Mammary epithelial cell (primary cell): ENCODE data around the gene ARHGEF2.

ENCODE experiments used
- EZH2 ChIP-seq: IDR thresholded peaks from 2 replicates; pipeline ENCODE4 v1.6.1; 2012; ENCODE audit warnings: low read length, inconsistent platforms, borderline replicate concordance
- TF ChIP-seq, protein P1 (sequence below), 2 donors: IDR thresholded peaks in 1 of 2; conservative IDR thresholded peaks in 1 of 2; 2 replicates each; pipeline ENCODE4 v1.5.1; 2011 to 2012; ENCODE audit warnings: inconsistent platforms in 2 of 2, low read length in 2 of 2, mild to moderate bottlenecking in 2 of 2, control low read depth in 1 of 2, low read depth in 1 of 2; ENCODE audit not compliant: insufficient read depth in 1 of 2; ENCODE audit errors: extremely low read depth in 1 of 2

DNA sequence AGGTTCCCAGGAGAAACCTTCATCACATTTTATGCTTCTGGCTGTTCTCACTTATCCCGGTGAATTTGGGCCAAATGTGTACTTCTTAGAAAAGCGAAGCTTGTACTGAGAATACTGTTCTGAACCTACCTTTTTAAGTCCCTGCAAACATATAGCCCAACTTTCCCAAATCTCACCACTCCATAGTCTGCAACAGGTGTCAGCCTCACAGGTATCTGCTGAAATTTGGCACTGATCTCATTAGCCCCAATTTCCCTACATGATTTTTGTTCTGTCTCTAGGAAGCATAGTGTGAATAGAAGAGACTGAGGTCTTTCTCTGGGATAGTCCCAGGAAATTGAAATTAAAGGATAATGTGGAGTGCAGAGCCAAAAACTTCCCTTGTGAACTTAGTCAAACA lies 78.7 kb downstream of the ARHGEF2 start:
- TF ChIP-seq, protein P1, sequence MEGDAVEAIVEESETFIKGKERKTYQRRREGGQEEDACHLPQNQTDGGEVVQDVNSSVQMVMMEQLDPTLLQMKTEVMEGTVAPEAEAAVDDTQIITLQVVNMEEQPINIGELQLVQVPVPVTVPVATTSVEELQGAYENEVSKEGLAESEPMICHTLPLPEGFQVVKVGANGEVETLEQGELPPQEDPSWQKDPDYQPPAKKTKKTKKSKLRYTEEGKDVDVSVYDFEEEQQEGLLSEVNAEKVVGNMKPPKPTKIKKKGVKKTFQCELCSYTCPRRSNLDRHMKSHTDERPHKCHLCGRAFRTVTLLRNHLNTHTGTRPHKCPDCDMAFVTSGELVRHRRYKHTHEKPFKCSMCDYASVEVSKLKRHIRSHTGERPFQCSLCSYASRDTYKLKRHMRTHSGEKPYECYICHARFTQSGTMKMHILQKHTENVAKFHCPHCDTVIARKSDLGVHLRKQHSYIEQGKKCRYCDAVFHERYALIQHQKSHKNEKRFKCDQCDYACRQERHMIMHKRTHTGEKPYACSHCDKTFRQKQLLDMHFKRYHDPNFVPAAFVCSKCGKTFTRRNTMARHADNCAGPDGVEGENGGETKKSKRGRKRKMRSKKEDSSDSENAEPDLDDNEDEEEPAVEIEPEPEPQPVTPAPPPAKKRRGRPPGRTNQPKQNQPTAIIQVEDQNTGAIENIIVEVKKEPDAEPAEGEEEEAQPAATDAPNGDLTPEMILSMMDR (conservative IDR thresholded peaks at IDR 0.05 in 1 of 2, IDR thresholded peaks at IDR 0.05 in 1 of 2; ENCODE audit: extremely low read depth in 1 of 2, insufficient read depth in 1 of 2, low read depth in 1 of 2, low read length in 2 of 2), result no peak
- no peak for TF ChIP-seq EZH2
